Stimulated activated CD8-positive, alpha-beta memory T cell treated with anti-CD3 and anti-CD28 coated beads, Interleukin-15, amount 100 ng/mL, for 1 hour (primary cell): ENCODE data around the gene NR2C1.

Experiments used
- DNase-seq: peaks from one replicate; pipeline ENCODE4 v3.0.0-alpha.2; 2020; ENCODE audit warnings: low read depth

NR2C1 gene

GRCh38 chr12:95083938-95084337 lies 10.5 kb upstream of the NR2C1 start:
- no peak for DNase-seq

GRCh38 chr12:95083471-95083870 lies 10.1 kb upstream of the NR2C1 start:
- no peak for DNase-seq

- no peak for DNase-seq
These were observed 3.9 kb upstream of the NR2C1 start for GRCh38 chr12:95077341-95077740.

- no peak for DNase-seq
These were observed 1.3 kb upstream of the NR2C1 start for GRCh38 chr12:95074766-95075165.

GRCh38 chr12:95073698-95074520 lies 491 bp upstream of the NR2C1 start:
- DNase-seq, result no peak

GRCh38 chr12:95070378-95070777 lies 3.0 kb downstream of the NR2C1 start:
- DNase-seq, result no peak

GRCh38 chr12:95066091-95066855 lies 7.1 kb downstream of the NR2C1 start:
- no peak for DNase-seq

GRCh38 chr12:95060951-95061350 lies 12.5 kb downstream of the NR2C1 start:
- DNase-seq, result no peak

GRCh38 chr12:95059984-95060383 lies 13.4 kb downstream of the NR2C1 start:
- no peak for DNase-seq

- DNase-seq, result no peak
These were observed 16.0 kb downstream of the NR2C1 start for GRCh38 chr12:95057424-95057823.

GRCh38 chr12:95055057-95055456 lies 18.4 kb downstream of the NR2C1 start:
- no peak for DNase-seq

GRCh38 chr12:95054206-95054605 lies 19.2 kb downstream of the NR2C1 start:
- DNase-seq, result no peak

GRCh38 chr12:95051241-95051640 lies 22.2 kb downstream of the NR2C1 start:
- no peak for DNase-seq

- DNase-seq, result no peak
These were observed 35.5 kb downstream of the NR2C1 start for GRCh38 chr12:95037906-95038305.

GRCh38 chr12:95034750-95035149 lies 38.7 kb downstream of the NR2C1 start:
- DNase-seq, result no peak

GRCh38 chr12:95022477-95022876 lies 50.9 kb downstream of the NR2C1 start:
- DNase-seq, result no peak

GRCh38 chr12:95017482-95017881 lies 55.9 kb downstream of the NR2C1 start:
- no peak for DNase-seq

GRCh38 chr12:95016120-95016519 lies 57.3 kb downstream of the NR2C1 start:
- no peak for DNase-seq

GRCh38 chr12:95014554-95014953 lies 58.9 kb downstream of the NR2C1 start:
- no peak for DNase-seq

- DNase-seq, result no peak
These were observed 67.2 kb downstream of the NR2C1 start for GRCh38 chr12:95006206-95006605.

- DNase-seq, result no peak
These were observed 68.8 kb downstream of the NR2C1 start for GRCh38 chr12:95004610-95005009.

GRCh38 chr12:95003921-95004272 lies 69.5 kb downstream of the NR2C1 start:
- no peak for DNase-seq

- peak; percentile 89 for DNase-seq
These were observed 70.1 kb downstream of the NR2C1 start, which contains the start of gene NDUFA12 for GRCh38 chr12:95003213-95003920. TSS of gene NDUFA12 (minus strand) at chr12:95003697. CDS start at chr12:95003680, 17 bp downstream.
